EH (cell line): ENCODE data around the gene SHQ1.
A peak's percentile ranks its signal among the peaks of the same experiment; 100 is the strongest.

Source experiments
- DNase-seq: peaks from one replicate; pipeline ENCODE4 v3.0.0-alpha.2; 2015; ENCODE audit warnings: low read depth

The SHQ1 gene

GRCh38 chr3:72847751-72848702 lies at the start of gene SHQ1:
Gene SHQ1 (minus strand): TSS chr3:72848445. CDS start chr3:72848340, 105 bp downstream.
- peak; percentile 96 for DNase-seq

GRCh38 chr3:72897758-72898007 lies 49.4 kb upstream of the SHQ1 start:
- DNase-seq = no peak

- peak; percentile 75 for DNase-seq
These were observed 48.9 kb upstream of the SHQ1 start for GRCh38 chr3:72896996-72897757.

- DNase-seq = no peak
These were observed 46.8 kb upstream of the SHQ1 start for GRCh38 chr3:72894976-72895552.

GRCh38 chr3:72892870-72893269 lies 44.6 kb upstream of the SHQ1 start:
- DNase-seq = no peak

- peak; percentile 92 for DNase-seq
These were observed 44.0 kb upstream of the SHQ1 start for GRCh38 chr3:72892081-72892775.

GRCh38 chr3:72891053-72891855 lies 43.0 kb upstream of the SHQ1 start:
- DNase-seq = peak; percentile 99

- no peak for DNase-seq
These were observed 42.1 kb upstream of the SHQ1 start for GRCh38 chr3:72890166-72890925.

GRCh38 chr3:72889310-72890165 lies 41.3 kb upstream of the SHQ1 start:
- no peak for DNase-seq

- peak; percentile 33 for DNase-seq
These were observed 40.5 kb upstream of the SHQ1 start for GRCh38 chr3:72888546-72889309.

GRCh38 chr3:72887705-72888545 lies 39.7 kb upstream of the SHQ1 start, which contains the start of gene GXYLT2:
Gene GXYLT2 (plus strand): TSS chr3:72888046. CDS start chr3:72888234, 188 bp downstream.
- peak; percentile 74 for DNase-seq

GRCh38 chr3:72887343-72887704 lies 39.1 kb upstream of the SHQ1 start:
- DNase-seq = no peak

- DNase-seq = peak; percentile 92
These were observed 23.9 kb upstream of the SHQ1 start for GRCh38 chr3:72872183-72872582.

GRCh38 chr3:72862314-72863090 lies 14.3 kb upstream of the SHQ1 start:
- DNase-seq = no peak

- DNase-seq = no peak
These were observed 12.6 kb upstream of the SHQ1 start for GRCh38 chr3:72860846-72861245.

- DNase-seq = no peak
These were observed 11.8 kb upstream of the SHQ1 start for GRCh38 chr3:72860053-72860452.

GRCh38 chr3:72855001-72855400 lies 6.8 kb upstream of the SHQ1 start:
- DNase-seq = peak; percentile 47
